Posterior cingulate gyrus (tissue), 11 donors: ENCODE results near the gene TMEM191B.
A peak's percentile ranks its signal among the peaks of the same experiment; 100 is the strongest.
"Not testable (repeated sequence)": the region's sequence is repeated elsewhere in the genome, so short reads cannot be mapped to it uniquely, and the experiment has no call there.

ENCODE experiments used
- DNase-seq, 10 donors: peaks; one replicate each; pipeline versions ENCODE4 v3.0.0 to v3.0.0-alpha.2; 2020 to 2021; ENCODE audit warnings: mixed read lengths in 3 of 10
- intact Hi-C: fragments of 100-400 bp; cut with DNase I; formaldehyde crosslinking; loops from one replicate; pipeline ENCODE4 v1.15.1; 2023

The TMEM191B gene

DNA sequence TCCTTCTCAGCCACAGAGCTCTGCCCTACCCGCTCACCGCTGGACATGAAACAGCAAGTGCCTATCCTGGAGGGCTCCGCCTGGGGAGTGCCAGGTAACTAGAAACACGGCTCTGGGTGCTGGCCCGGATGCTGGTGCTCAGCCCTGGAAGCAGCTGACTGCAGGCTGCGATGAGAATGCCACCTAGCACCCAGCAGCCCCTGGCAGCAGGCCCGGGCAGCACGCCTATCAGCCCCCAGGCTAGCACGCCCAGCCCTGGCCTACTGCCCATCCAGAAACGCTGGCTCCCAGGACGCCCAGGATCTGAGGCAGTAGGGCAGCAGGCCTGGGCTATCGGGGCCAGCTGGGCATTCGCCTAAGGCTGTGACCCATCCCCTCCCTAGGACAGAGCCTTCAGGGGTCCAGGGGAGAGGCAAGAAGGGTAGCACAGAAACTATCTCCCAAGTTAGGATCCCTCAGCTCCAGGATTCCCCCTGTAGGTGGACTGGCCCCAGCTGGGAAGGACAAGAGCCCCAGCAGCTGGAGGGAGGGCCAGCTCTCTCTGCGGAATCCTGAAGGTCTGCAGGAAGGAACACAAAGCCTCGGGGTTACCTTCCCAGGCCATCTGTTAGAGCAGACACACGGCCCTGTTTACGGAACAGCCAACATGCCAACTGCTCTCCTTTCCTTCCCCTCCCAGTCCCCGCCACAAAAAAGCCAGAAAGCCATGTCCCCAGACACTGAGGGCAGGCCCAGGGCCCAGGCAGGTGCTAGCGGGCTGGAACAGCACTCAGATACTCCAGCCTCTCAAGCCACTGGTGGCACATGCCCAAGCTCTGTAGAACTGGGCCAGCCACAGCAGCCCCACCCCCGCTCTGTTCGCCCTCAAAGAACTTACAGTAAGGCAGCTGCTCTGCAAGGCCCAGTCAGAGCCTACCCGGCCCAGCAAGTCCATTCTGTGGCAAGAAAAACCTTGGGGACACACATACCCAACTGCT lies 27.0 kb downstream of the TMEM191B start:
- DNase-seq, intact Hi-C loops: not testable (repeated sequence)

DNA sequence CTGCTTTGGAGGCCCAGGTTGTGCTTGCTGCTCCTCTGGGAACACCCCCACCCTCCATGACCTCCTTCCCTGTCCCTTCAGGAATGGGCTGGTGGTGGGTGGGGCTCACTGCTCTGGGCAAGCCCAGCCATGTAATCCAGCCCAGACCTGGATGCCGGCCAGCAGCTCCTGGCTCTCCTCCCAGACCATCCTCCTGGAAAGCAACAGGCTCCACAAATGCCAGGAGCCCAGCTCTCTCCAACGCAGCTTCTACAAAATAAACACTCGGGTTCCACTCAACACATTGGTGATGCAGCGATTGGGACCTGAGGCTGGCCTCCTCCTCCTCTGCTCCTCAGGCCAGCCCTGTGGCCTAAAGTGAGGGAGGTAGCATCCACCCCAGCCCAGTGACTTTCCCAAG lies 30.9 kb downstream of the TMEM191B start:
- intact Hi-C loops, DNase-seq: not testable (repeated sequence)

DNA sequence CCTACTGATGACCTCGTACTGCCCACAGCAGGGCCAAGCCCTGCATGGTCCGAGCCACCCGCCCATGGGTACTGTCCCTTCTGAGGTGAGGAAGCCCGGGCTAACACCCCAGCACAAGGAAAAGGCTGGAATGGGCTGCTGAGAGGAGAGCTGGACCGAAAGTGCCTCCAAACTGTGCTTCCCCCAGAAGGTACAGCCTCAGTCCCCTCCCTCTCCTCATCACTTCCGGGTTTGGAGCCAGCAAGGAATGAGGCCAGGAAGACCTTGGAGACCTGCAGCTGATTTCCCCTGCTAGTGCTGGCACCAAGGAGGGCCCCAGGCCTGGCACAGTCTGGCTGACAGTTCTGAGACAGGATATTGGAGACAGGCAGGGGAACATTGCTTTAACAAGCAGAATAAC lies 31.3 kb downstream of the TMEM191B start:
- DNase-seq, intact Hi-C loops: not testable (repeated sequence)

DNA sequence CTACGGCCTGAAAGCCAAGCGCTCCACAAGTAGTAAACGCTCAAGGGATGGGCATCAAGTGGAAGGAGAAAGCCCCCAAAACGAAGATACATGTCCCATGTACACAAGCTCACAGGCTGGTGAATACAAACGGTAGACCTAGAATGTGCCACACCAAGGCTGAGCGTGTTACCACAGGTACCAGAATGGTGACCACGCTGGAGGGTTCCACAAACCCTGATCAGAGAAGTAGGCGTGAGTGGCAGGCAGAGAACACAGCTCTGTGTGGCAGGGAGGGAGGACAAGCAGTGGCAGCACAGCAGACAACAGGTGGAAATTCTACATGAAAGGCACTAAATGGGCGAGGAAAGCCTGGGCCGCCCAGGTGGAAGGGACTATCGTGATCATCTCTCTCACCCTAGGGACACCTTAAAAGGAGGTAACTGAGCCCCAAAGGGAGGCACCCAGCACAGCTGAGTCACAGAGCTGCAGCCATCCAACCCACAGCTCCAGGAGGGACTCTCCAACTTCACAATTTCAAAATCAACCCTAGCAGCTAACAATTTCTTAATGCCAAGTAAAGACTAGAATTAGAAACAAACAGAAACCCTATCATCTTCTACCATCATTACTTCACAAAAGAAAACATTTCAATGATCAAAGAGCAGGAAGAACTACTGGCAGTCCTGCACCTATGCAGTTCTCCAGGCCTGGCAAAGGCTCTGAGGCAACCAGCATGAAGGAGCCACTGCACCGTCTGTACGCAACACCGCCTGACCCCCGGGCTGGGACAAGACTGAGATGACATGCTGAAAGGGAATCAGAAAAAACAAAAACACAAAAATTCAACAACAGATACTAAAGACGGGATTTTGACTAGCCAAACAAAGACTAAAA lies 32.7 kb downstream of the TMEM191B start:
- DNase-seq, intact Hi-C loops: not testable (repeated sequence)

DNA sequence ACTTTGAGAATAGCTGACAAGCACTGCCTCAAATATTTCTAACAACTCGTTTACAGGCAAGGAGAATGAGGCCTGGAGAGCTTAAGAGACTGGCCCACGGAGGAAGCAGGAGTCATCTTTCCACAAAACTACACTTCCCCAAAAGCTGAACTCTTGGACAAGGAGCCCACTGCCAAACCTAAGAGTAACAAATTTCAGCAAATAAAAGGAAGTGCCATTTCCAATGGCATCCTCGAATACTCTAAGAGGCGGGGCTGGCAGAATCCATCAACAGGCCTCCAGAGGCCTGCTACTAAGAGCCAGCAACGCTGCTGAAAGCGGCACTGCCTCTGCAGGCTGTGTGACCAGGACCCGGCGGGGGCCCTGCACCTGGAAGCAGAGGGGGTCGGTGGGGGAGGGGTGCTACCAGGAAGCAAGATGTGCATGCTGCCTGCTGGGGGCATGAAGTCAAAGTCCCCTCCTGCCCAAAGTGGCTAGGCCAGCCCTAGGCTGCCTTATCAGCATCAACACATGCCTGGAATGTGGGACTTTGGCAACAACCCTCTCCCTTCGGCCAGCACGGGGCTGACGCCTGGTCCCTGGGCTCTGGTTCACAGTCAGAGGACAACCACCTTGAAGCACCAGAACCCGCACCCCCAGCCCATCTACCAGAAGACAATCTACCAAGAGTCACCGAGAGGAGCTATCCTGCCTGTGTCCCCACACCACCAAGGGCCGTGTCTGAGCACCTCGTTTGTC lies 43.1 kb downstream of the TMEM191B start:
- DNase-seq, intact Hi-C loops: not testable (repeated sequence)

DNA sequence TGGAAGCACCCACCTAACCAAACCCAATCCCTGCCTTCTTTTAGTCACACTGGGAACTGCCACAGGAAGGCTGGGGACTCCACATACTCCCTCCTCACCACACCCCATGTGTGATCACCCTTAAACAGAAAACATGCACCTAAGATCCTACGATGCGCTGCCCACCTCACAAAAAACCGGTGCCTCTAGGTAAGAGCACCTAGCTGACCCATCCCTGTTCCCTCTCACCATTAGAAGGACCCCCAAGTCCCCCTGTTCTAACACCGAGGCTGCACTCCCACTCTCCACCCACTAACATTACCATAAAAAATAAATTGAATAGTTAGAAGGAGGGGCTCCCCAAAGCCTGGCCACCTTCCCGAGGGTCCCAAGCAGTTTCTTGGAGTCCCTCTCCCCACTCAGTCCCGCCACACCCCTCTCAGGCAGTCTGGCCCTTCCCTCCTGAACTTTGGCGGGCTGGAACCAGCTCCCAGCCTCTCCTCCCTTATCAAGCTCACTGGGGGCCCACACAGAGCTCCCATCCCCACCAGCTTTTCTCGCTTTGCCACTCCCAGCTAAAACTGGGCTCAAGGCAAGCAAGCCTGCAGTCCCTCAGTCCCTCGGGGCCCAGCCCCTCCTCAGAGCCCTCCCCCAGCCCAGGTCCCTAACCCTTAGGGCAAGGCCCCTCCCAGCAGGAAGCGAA lies 46.0 kb downstream of the TMEM191B start:
- peak in 2 of 10 donors; percentile 2 to 29 for DNase-seq
- intact Hi-C loops: not testable (repeated sequence)

DNA sequence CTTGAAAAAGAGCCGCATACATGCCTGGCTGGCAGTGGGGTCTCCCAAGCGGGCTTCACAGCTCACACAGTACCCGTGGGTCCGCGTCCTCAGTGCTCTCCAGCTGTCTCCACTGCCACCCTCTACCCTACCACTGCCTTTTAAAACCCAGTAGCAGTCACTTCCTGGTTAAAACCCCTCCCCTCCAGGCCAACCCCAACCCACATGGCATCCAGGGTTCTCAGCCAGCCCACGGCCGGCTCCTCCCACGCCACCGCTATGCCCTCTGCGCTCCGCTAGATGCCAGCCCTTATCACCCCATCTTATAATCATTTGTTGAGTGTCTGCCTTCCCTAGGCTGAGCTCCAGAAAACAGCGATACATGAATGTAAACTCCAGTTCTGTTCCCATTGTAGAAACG lies 47.0 kb downstream of the TMEM191B start:
- intact Hi-C loops, DNase-seq: not testable (repeated sequence)

DNA sequence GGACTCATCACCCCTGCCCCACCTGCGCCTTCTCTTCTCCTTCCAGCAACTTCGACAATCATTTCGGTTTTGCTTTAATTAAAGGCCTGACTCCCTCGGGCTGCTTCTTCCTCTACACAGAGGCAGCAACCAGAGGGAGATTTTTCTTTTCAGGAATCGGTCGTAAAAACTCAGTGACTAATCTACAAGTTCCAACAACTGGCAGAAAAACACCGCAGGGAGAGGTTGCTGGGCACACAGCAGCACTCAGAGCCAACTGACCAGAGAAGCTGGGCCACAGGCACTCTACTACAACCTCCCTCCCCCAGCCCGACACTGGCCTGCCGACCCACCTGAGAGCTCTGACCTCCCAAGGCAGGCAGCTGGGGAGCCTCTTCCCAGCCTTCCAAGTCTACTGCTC lies 48.1 kb downstream of the TMEM191B start:
- DNase-seq, intact Hi-C loops: not testable (repeated sequence)

DNA sequence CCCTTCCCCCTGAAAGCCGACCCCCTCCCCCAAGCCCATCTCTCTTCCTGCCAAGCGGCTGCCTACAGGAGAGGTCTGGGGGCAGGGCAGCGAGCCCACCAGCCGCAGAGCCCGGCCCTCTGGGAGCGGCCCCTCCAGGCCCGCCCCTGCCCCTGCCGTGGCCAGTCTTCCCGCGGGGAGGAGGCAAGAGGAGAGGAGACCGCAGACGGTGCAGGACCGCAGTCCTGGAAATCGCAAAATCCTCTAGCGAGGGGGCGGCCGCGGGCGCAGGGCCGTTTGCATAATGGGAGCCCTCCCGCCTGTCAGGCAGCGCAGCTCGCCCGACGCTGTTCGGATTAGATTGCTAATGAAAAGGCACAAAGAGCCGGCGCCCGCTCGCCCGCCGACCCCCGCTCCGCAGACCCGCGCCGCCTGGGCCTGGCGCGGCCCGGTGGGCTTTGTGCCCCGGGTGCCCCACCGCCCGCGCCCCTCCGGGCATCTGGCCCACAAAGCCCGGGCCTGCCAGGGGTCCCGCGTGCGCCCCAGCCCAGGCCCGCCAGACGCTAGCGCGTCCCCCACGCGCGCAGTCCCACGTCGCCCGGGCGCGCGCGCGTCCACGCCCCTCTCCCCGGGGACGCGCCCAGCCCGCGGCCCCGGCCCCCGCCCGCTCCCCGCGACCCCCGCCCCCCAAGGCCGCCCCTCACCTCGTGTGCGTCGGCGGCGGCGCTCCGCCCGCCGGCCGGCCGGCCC lies 49.7 kb downstream of the TMEM191B start:
- intact Hi-C loops, DNase-seq: not testable (repeated sequence)

DNA sequence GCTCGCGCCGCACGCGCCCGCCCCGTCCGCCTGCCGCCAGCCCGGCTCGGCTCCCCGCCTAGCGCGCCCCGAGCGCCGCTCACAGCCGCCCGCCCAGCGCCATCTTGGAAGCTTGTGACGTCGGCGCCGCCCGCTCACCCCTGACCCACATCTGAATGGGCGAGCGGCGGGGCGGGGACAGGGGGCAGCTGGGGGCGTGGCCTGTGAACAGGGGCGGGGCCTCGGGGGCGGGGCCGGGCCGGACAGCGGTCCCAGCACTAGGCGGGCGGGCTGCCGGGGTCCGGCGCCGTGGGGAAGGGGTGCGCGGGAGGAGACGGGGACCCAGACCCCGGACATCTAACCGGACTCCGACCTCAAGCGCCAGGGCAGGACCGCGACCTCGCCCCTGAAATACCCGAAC lies 50.2 kb downstream of the TMEM191B start:
- intact Hi-C loops: not testable (repeated sequence)
- DNase-seq: peak in 3 of 10 donors; percentile 26 to 75 (median 65)
